Fibroblast of the aortic adventitia (primary cell): ENCODE measurements around the gene ASAP2. TPM values are rescaled to one million over a fixed set of nuclear protein-coding genes. Genes with fewer than 3 reads are reported as not detected.

Experiments used
- DNase-seq: peaks from one replicate; pipeline ENCODE4 v3.0.0-alpha.2; 2010; ENCODE audit warnings: low read depth
- H3K4me3 ChIP-seq: 2 replicates; pipeline ENCODE4 v1.5.1; 2011; ENCODE audit warnings: low read depth, mild to moderate bottlenecking, control low read depth, low read length, moderate library complexity
- total RNA-seq: library from RNA; depleted of rRNA; stranded (reverse); fragments of >200 nt; gene quantifications from 2 replicates; pipeline ENCODE4 v1.2.3, GENCODE V29; 2012; ENCODE audit warnings: low replicate concordance
- TF ChIP-seq, protein P1 (sequence below): IDR thresholded peaks from 2 replicates; pipeline ENCODE4 v1.5.1; 2011; ENCODE audit warnings: mild to moderate bottlenecking, low read length, control low read depth, inconsistent platforms; ENCODE audit not compliant: insufficient read depth

ASAP2 gene
- total RNA-seq, 1 donor, result 76.4 TPM

DNA sequence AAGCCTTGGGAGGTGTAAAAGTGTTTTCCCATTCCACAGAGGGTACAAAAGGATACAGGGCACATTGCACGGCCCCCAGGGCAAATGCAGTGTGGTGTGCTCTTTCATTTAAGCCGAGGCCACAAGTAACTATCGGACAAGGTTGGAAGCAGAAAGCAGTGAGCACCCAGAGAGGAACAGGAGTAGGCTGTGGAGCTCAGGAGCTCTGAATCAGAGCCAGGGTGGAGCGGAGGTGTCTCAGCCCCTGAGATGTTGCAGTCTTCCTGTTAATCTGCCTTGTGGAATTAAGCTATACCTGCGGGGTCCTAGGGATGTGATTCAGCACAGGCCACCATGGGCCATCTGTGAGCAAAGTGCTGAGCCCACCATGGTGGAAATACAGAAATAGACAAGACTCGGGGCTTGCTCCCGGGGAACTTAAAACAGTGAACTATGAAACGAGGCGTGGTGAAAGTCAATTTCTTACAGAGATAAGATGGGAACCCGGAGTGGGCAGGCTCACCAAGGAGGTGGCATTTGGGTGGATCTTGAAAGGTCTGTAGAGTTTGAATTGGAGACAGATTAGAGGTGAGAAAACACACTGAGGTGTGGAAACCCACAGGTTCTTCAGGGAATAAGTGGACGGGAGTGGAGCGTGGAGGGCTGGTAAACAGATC is 44.0 kb downstream of the ASAP2 start:
- TF ChIP-seq, protein P1, sequence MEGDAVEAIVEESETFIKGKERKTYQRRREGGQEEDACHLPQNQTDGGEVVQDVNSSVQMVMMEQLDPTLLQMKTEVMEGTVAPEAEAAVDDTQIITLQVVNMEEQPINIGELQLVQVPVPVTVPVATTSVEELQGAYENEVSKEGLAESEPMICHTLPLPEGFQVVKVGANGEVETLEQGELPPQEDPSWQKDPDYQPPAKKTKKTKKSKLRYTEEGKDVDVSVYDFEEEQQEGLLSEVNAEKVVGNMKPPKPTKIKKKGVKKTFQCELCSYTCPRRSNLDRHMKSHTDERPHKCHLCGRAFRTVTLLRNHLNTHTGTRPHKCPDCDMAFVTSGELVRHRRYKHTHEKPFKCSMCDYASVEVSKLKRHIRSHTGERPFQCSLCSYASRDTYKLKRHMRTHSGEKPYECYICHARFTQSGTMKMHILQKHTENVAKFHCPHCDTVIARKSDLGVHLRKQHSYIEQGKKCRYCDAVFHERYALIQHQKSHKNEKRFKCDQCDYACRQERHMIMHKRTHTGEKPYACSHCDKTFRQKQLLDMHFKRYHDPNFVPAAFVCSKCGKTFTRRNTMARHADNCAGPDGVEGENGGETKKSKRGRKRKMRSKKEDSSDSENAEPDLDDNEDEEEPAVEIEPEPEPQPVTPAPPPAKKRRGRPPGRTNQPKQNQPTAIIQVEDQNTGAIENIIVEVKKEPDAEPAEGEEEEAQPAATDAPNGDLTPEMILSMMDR, result no peak
- no peak overlapping the region for H3K4me3 ChIP-seq
- no peak for DNase-seq

DNA sequence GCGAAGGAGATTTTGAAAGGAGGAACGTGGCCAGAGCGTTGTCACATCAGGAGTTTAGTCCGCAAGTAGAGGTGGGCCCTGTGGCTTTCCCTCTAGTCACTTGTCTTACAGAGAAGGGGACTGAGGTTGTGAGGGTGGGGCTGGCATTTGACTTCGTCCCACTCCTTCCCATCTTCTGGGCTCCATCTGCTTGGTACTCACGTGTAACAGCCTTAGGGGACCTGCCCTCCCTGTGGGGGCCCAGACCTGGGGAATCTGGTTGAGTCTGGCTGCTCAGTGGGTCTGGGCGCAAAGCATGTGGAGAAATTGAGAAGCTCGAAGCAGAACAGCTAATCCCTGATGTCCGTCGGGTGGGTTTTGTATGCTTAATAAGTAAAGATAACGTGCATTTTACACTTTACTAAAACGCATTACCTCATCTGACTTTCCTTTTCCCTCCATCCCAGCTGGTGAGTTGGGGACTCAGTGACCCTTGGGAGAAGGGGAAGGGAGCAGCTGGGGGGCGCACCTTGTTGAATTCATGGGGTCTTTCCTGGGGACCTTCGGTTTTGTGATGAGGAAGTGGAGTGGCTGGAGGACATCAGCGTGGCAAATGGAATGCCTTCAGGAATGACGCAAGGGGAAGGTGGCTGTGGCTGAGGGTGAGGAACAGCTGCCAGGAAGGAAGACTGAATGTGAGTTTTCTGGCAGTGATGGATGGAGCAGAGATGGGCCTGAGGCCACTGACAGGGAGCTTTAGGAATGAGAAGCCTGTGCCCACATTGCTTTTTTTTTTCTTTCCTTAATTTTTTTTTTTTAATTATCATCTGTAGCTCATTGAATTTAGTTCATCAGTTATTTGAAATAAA is 44.8 kb downstream of the ASAP2 start:
- TF ChIP-seq, protein P1, result no peak
- peak; percentile 79 for DNase-seq
- no peak overlapping the region for H3K4me3 ChIP-seq

DNA sequence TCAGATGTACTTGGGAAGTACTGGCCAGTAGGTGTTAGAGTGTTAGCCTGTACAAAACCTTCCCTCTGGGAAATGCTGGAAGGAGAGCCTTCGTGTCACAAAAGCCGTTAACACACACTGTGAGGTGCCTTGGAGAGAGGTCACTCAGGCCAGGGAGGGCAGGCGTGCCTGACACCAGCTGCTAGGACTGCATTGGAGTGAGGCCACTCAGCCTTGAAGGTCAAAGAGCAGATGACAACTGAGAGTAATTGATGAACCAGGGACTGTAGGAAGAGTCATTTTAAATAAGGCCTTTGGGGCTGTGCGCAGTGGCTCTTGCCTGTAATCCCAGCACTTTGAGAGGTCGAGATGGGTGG is 45.4 kb downstream of the ASAP2 start:
- H3K4me3 ChIP-seq, result no peak overlapping the region
- TF ChIP-seq, protein P1, result no peak
- DNase-seq, result no peak

DNA sequence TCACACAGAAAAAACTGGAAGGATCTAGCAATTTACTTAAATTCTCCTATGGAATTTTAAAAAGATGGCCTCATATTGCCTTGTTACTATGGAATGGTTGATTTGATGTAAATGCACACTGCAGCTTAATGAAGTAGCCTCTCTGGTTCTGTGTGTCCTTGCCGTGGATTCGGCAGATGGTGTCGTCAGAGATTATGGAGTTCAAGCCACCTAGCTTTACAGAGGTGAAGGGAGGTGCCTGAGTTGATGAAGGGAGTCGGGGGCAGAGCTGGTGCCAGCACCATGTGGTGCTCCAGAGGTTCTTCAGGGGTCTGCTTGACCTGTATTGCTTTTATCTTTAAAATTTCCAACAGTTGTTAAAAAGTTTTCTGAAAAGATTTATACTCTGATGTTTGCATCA is 48.8 kb downstream of the ASAP2 start:
- TF ChIP-seq, protein P1, result no peak
- no peak for DNase-seq
- no peak overlapping the region for H3K4me3 ChIP-seq

DNA sequence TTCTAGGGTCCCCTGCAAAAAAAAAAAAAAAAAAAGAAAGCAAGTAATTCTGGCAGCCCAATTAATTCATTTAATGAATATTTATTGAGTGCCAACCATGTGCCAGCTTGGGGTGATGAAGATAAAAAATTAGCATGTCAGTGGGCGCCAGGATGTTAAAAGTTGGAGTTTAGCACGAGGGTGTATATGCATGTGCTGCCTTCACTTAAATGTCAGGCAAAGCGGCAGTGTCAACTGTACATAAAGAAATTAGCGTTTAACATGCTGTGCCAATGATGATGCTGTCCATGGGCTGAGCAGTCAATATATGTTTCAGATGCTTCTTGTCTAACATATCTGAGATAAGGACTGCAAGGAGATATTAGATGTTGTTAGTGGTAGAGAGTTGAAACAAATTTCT is 49.5 kb downstream of the ASAP2 start:
- no peak for DNase-seq
- H3K4me3 ChIP-seq, result no peak overlapping the region

DNA sequence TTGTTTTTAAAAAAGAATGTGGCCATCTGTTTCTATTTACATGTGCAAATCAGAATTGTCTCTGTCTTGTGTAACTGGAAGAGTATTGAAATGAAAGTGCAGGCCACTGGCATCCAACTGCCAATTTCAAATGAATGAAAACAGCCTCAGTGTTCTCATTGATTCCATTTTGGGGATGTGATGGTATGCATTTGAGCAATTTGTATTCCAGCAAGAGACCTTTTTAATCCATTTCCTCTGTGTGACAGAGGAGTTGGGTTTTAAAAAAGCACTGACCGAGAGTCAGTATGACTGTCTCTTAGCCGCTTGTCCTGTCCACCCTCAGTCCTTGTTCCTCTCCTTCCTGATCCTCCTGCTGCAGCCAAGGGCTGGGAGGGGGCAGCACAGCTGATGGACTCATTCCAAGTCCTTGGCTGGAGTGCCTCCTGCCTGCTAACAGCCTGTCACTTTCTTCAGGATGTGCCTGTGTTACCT is 50.0 kb downstream of the ASAP2 start:
- TF ChIP-seq, protein P1, result no peak
- H3K4me3 ChIP-seq, result no peak overlapping the region

More for the DNA sequence above, 49.5 kb downstream of the ASAP2 start:
- TF ChIP-seq, protein P1, result no peak

More for the DNA sequence above, 50.0 kb downstream of the ASAP2 start:
- peak; percentile 62 for DNase-seq
